GM21423 (cell line): ENCODE results near the gene TMEM41B.

Source experiments
- ATAC-seq: cut with Tn5 transposase; IDR thresholded peaks from one replicate; pipeline ENCODE4 v1.9.1; 2021; ENCODE audit warnings: mild to moderate bottlenecking, moderate library complexity; ENCODE audit not compliant: unreplicated experiment

TMEM41B gene

DNA sequence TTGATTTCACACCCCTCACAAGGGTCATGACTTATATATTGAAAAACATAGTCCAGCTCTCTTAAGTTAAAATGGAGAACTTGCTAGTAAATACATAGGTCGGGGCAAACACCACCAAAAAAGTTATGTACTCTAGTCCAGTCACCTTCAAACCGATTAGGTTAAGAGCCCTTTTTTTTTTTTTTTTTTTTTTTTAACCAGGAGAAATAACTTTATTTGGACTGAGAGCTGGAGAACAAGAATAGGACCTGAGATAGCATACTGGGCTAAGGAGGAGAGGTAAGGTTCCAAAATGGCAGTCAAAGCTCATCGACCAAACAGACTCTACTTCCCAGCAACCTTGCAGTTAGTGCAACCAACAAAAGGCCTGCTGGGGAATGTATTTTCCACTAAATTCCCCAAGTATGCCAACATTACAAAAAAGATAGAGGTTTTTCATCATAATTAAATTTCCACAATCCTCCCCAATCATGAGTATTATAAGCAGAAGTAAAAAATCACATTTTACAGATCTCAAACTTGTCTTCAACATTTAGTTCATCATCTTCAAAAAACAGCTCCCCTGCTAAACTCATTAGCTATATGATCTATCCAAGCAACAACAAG, 3.8 kb downstream of the TMEM41B start:
- no peak for ATAC-seq

DNA sequence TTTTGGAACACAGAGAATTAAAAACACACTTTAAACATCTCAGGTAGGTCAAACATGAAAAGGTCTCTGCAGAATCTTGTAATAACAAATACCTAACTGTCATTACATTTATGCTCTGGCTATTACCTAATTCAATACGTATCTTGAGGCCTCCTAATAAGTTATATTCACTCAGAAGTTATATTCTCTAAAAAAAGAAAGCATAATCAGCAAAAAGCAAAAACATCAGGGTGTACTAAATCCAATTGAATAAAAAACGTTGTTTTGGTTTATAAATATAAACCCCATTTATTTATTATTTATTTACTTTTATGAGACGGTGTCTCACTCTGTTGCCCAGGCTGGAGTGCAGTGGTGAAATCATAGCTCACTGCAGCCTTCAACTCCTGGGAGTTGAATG, 10.2 kb downstream of the TMEM41B start:
- ATAC-seq, result no peak

DNA sequence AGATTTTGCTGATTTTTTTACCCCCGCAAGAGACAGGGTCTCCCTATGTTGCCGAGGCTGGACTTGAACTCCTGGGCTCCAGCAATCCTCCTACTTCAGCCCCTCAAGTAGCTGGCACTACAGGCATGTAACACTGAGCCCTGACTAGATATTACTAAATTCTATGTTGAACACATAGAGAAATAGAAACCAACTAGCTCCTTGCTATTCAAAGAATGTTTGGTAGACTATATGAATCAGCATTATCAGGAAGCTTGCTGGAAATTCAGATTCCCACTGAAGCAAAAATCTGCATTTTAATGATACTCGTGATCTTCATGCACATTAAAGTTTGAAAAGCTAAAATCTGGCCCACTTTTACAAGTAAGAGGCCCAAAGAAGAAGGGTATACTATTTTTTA, 11.9 kb downstream of the TMEM41B start:
- ATAC-seq, result no peak

DNA sequence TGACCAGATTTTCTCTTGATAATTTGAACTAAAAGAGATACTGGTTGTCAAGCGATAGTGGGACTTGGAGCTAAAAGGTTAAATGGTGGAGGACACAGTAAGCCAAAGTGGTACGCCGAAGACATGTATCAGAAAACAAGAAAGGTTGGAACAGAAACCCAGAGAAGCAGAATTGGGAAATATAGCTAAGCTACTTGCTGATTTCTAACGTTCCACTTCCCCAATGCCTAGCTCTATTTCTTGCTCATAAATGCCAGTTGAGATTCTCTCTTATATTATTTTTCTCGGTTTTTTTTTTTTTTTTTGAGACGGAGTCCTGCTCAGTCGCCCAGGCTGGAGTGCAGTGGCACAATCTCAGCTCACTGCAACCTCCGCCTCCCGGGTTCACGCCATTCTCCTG, 12.7 kb downstream of the TMEM41B start:
- no peak for ATAC-seq

DNA sequence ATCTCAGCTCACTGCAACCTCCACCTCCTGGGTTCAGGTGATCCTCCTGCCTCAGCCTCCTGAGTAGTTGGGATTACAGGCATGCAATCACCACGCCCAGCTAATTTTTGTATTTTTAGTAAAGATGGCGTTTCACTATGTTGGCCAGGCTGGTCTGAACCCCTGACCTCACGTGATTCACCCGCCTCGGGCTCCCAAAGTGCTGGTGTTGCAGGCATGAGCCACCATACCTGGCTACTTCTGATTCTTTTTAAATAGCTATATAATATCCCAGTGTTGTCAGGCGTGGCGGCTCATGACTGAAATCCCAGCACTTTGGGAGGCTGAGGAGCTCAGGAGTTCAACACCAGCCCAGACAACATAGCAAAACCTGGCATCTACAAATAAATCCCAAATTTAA, 20.7 kb downstream of the TMEM41B start:
- ATAC-seq, result no peak

DNA sequence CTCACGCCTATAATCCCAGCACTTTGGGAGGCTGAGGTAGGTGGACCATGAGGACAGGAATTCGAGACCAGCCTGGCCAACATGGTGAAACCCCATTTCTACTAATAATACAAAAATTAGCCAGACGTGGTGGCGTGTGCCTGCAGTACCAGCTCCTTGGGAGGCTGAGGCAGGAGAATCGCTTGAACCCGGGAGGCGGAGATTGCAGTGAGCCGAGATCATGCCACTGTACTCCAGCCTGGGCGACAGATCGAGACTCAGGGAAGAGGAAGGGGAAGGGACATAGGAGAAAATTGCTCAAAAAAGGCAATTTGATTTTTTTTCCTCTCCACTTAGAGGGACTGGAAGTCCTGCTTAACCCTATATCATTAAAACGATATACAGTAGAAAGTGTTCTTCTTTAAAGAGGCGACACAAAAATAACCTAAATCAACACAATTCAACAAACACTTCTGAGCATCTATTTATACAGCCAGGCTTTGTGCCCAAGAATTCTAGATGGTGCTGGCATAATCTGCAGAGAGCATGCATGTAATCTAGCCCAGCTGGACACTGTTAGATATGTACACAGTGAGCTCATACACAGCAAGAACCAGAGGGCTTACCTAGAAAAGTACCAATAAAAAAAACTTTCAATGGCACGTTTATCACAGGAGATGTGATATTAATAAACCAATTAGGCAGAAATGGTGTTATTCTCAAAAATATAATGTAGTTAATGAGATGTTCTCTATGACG, 28.4 kb downstream of the TMEM41B start:
- ATAC-seq, result no peak

DNA sequence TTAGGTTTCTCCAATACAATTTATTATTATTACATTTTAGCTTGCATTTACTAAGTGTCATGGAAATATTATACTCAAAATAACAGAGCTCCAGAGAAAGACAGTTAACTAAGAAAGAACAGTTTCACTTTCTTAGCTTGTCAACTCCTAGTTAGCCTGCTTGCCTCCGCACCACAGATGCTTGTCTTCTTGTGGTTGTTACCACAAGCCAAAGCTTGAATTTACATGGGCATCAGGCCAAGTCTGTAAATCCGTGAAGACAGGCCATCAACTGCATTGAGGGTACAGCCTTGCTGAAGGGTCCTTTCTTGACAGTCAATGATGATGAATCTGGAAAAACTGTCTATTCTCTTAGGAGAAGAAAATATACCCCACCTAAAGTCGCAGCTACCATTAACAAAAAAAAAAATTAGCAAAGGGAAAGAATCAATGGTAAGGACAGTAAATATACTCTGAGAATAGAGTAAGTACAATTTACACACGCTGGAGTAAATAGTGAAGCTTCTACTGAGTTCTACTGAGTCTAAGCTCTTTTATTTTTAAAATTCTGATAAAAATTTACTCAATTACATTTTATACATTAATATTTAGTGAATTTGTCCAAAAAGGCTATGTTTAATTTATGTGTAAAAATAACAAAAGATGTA, 33.6 kb downstream of the TMEM41B start:
- ATAC-seq, result peak; percentile 96

DNA sequence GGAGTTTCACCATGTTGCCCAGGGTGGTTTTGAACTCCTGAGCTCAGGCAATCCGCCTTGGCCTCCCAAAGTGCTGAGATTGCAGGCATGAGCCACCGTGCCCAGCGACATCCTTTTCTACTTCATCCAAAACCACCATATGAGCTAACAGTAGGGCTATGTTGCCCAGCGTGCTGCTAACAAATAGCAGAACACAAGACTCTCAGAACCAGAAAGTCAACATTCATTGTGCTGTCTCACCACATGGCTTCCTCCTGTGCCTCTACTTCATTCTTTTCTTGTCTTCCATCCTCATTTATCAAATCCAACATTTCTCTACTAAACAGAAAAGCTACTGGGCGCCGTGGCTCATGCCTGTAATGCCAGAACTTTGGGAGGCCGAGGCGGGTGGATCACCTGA, 37.2 kb downstream of the TMEM41B start:
- ATAC-seq, result no peak

DNA sequence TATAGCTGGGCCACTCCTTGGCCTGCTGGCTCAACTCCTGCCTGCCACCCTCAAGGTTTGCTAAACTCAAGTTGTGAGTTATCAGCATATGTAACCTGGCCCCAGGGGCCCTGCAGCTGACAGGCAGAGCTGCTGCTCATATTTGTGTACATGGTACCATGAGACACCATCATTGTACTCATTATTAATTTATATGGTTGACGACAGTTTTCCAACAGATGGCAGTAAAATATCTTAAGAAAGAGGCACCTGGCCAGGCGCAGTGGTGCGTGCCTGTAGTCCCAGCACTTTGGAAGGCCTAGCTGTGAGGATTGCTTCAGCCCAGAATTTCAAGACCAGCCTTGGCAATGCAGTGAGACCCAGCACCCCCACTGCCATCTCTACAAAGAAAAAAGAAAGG, 37.8 kb downstream of the TMEM41B start:
- ATAC-seq, result no peak

DNA sequence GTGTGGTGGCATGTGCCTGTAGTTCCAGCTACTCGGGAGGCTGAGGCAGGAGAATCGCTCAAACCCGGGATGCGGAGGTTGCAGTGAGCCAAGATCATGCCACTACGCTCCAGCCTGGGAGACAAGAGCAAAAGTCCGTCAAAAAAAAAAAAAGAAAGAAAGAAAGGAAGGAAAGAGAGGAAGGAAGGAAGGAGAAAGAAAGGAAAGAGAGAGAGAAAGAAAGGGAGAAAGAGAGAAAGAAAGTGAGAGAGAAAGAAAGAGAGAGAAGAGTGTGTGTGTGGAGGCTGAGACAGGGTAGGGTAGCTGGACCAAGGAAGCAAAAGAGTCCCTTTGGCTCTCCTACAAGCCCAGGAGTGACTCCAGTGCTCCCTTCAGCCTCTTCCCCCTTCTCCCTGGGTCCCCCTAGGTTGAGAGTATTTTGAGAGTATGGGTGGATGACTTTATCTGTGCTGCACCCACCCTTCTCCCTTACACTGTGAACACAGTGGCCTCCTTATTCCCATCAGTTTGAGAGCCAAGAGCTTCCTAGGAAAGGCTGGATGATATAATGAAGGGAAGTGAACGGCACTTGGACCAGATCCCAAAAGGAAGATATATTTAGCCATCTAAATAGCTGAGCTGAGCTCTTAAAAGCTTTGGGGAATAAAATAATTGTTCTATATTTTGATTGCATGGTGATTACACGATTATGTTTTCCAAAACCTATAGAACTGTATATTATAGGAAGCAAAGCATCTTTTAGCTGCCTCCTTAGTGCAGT, 39.7 kb downstream of the TMEM41B start:
- no peak for ATAC-seq

DNA sequence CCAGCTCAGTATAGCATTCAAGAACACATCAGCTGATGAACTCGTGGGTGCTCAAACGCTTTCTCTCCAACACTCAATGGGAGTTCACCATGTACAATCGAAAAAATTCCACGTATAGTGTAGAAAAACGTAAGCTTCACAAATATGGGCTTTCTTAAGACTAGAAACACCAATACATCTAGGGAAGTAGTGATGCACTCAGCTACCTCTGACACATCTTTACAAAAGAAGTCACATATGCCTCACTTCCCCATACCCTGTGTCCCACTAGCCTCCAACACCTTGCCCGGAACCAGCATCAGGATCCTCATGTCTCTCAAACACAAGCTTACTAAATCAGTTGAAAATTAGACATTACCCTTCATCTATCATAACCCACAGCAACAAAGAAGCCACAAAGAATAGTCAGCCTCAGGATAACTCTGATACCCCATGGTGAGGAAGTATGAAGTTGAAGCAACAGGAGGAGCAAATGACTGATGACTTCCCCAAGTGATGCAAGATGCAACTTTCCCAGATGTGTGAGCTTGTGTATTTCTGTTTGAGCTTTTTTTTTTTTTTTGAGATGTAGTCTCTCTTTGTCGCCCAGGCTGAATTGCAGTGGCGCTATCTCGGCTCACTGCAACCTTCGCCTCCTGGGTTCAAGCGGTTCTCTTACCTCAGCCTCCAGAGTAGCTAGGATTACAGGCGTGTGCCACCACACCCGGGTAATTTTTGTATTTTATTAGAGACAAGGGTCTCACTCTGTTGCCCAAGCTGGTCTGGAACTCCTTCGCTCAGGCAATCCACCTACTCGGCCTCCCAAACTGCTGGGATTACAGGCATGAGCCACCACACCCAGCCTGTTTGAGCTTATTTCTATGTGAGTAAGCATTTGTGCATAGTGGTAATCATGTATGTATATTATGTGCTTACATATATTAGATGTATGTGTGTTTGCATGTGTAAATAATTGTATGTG, 40.7 kb downstream of the TMEM41B start:
- ATAC-seq, result no peak

DNA sequence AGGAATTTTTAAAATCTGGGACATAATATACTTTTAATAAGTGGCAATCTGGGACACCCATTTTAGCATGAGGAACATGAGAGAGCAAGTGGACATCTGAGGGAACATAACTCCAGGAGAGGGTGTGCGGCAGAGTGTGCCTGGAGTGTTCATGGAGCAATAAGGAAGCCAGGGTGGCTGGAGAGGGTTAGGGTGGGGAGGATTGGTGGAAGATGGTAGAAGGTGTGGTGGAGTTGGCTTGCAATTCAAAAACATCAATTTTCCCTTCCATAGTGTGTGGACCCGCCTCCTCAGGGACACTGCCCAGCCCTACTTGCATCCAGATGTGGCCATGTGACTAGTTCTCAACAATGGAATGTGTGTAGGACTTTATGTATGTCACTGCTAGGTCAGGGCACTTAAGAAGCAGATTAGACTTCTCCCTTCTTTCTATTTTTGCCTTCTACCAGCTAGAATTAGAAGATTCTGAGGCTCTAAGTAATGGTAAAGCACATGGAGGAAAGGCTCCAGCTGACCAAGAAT, 44.8 kb downstream of the TMEM41B start:
- ATAC-seq, result no peak

DNA sequence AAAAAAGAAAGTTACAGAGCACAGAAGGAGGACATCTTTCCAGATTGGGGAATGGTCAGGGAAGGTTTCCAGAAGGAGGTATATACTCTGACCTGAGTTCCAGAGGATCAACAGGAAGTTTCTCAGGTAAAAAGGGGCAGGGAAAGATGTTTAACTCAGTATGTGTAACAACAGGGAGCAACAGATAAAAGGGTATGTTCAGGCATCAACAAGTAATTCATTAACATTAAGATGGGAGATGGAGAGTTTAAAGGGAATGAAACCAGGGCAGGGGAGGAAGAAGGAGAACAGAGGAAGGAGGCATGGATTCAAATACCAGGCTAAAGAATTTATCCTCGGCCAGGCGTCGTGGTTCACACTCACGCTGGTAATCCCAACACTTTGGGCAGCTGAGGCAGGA, 46.7 kb downstream of the TMEM41B start:
- ATAC-seq, result no peak

DNA sequence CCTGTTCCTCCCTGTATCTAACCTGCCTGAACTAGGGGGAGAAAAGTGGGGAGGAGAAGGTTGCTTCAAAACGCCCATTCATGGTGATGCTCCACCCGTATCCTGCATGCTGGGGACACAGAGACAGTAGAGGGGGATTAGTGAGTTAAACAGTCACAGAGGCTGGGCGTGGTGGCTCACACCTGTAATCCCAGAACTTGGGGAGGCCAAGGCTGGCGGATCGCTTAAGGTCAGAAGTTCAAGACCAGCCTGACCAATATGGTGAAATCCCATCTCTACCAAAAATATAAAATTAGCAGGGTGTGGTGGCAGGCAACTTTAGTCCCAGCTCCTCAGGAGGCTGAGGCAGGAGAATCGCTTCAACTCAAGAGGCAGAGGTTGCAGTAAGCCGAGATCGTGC, 47.5 kb downstream of the TMEM41B start:
- ATAC-seq, result no peak

DNA sequence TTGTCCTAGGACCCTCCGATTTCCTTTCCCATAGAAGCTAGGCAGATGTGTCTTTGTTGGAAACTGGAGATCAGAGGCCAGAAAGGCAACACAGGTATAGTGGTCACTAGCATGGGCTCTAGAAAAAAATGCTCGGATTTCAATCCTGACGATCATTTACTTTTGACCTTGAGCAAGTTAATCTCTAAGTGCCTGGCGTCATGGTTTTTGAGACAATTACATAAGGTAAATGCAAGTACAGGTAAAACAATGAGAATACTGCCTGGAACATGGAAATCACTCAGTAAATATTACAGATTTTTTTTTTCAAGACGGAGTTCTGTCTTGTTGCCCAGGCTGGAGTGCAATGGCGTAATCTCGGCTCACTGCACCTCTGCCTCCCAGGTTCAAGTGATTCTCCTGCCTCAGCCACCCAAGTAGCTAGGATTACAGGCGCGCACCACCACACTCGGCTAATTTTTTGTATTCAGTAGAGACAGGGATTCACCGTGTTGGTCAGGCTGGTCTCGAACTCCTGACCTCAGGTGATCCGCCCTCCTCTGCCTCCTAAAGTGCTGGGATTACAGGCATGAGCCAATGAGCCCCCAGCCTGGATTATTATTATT, 48.2 kb downstream of the TMEM41B start:
- no peak for ATAC-seq

DNA sequence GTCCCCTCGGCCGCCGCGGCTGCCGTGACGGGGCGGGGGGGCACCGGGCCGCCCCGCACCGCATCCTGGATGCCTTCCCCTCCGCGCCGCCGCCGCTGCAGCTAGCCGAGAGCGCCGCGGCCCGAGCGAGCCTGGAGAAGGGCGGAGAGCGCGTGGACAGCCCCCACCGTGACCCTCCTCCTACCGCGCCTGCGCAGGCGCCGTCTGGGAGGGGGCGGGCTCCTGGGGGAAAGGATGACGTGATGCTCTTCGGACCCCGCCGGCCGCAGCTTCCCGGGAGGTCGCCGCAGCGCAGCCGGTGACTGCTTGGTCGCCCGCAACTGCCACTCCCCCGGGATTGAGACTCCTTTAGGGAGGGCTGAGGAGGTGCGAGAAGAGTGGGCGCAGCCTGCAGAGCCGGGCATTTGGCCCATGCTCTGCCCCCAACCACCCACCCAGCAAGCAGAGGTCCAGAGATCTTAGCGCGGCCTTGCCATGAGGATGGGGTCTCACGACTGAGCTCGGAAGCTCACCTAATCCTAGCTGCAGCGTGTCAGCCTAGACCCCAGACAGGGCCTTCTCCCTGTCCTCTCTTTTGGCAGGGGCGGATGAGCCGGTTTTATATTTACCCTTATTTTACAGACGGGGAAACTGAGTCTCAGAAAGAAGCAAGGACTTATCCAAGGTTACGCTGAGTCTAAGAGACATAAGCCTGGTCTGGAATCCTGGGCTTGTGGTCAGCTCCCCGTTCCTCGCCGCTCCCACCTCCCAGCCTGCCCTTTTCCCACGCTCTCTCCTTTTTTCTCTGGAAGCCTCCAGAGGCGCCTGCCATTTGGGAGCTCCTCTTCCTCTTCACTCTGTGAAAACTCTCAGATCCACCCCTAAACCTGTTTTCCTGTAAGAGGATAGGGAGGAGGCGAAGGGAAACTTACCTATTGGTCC, 48.9 kb downstream of the TMEM41B start, which contains the start of gene DENND5A:
Gene DENND5A, minus strand, starts transcription at position 140 of the 921 bp plus-strand sequence. CDS start 281 bp downstream, outside the sequence.
- peak; percentile 49 for ATAC-seq

DNA sequence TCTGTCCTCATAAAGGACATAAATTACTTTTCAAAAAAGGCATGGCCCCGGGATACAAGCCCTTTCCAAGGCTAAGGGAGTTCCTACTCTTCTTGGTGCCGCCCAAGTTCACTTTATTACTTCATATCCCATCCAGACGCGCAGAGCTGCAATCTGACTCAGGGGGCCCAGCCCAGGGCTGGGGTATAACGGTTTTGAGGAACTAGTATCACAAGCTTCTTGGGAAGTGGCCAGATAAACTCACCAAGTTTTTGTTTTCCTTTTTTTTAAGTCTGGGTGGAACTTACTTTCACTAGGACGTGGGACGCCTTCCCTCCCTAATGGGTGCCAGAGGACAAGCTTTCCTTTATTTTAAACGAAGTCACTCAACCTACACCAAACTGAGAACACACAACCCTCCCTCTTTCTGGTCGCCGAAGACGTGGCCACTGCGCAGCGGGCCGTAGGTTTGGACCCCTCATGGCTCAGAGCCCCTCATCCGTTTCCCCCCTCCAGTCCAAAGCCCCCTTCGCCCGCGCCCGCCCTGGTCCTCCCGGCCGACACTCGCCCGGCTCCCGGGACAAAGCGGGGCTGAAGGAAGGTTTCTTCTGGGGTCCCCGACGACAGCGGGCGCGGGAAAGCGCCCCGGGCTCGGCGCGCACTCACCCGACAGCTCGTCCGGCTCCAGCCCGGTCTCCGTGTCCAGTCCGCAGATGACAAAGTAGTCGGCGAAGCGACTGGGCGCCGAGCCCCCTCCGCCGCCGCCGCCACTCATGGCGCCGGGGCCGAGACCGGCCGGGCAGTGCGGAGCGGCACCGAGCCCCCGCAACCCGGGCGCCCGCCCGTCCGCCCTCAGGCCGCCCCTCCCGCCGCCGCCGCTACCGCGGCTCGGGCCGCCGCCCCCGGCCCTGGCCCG, 49.8 kb downstream of the TMEM41B start:
- ATAC-seq, result peak; percentile 22
